Endodermal cell (in vitro differentiated cells): ENCODE measurements around the gene PDE8B. TPM values are rescaled to one million over a fixed set of nuclear protein-coding genes. Genes with fewer than 3 reads are reported as not detected.

ENCODE experiments used
- DNase-seq: peaks from one replicate; pipeline ENCODE4 v3.0.0-alpha.2; 2017
- H3K27ac ChIP-seq: 2 replicates; pipeline ENCODE4 v1.5.1; 2013; ENCODE audit warnings: mild to moderate bottlenecking, low read depth, low read length, moderate library complexity
- H3K27me3 ChIP-seq: 2 replicates; pipeline ENCODE4 v1.6.1; 2013; ENCODE audit warnings: mild to moderate bottlenecking, low read length, moderate library complexity; ENCODE audit not compliant: insufficient read depth, control insufficient read depth, poor library complexity, severe bottlenecking
- H3K36me3 ChIP-seq: 2 replicates; pipeline ENCODE4 v1.7.0; 2013; ENCODE audit warnings: mild to moderate bottlenecking, low read length, moderate library complexity; ENCODE audit not compliant: control insufficient read depth, insufficient read depth
- H3K4me1 ChIP-seq: one replicate; pipeline ENCODE4 v1.7.0; 2013; ENCODE audit warnings: low read length; ENCODE audit not compliant: control insufficient read depth, insufficient read depth
- H3K4me3 ChIP-seq: 2 replicates; pipeline ENCODE4 v1.5.1; 2013; ENCODE audit warnings: mild to moderate bottlenecking, low read length, moderate library complexity
- H3K9ac ChIP-seq: 2 replicates; pipeline ENCODE4 v1.6.1; 2013; ENCODE audit warnings: mild to moderate bottlenecking, low read length, moderate library complexity; ENCODE audit not compliant: poor library complexity, severe bottlenecking; ENCODE audit errors: extremely low read depth
- H3K9me3 ChIP-seq: 2 replicates; pipeline ENCODE4 v1.6.1; 2013; ENCODE audit warnings: mild to moderate bottlenecking, low read length, moderate library complexity; ENCODE audit not compliant: control insufficient read depth
- H3K27ac Mint-ChIP-seq: 2 replicates; pipeline ENCODE4 v1.8.0; 2020; ENCODE audit warnings: mixed read lengths
- H3K27me3 Mint-ChIP-seq: 2 replicates; pipeline ENCODE4 v1.8.0; 2021; ENCODE audit warnings: mild to moderate bottlenecking, mixed read lengths; ENCODE audit not compliant: insufficient read depth
- H3K36me3 Mint-ChIP-seq: 2 replicates; pipeline ENCODE4 v1.8.0; 2020; ENCODE audit warnings: low read depth, mixed read lengths
- H3K4me1 Mint-ChIP-seq: 2 replicates; pipeline ENCODE4 v1.8.0; 2020; ENCODE audit warnings: mixed read lengths
- H3K4me3 Mint-ChIP-seq: 2 replicates; pipeline ENCODE4 v1.8.0; 2020; ENCODE audit warnings: mild to moderate bottlenecking, moderate library complexity, mixed read lengths
- H3K9me3 Mint-ChIP-seq: 2 replicates; pipeline ENCODE4 v1.8.0; 2020; ENCODE audit warnings: mild to moderate bottlenecking, mixed read lengths
- CTCF ChIP-seq: fragments of 200-600 bp; sonication (generic); conservative IDR thresholded peaks from 2 replicates; pipeline ENCODE4 v1.5.0; 2021; ENCODE audit warnings: antibody characterized with exemption, mild to moderate bottlenecking
- WGBS, 2 experiments: methylation state at CpG; one replicate each; pipeline versions ENCODE4 v1.1.5 to v1.1.7; 2013; ENCODE audit warnings: missing lambda C conversion rate in 2 of 2, mixed read lengths in 1 of 2; ENCODE audit not compliant: insufficient coverage in 1 of 2, insufficient read length in 1 of 2; 5-methylcytosine and 5-hydroxymethylcytosine counted together
- total RNA-seq, 2 donors: library from RNA; stranded (reverse); fragmentation: NEBNext Ultra II Directional in 1 of 2; extraction: Animal tissue kit (Norgen Biotek cat#: 25700) in 1 of 2; gene quantifications; 2 replicates in 1 of 2; 3 replicates in 1 of 2; pipeline ENCODE4 v1.2.1, GENCODE V29; 2021

Gene PDE8B
- total RNA-seq, 2 donors from 2014 or later = 0.20 to 0.51 TPM

- DNase-seq = no peak
- Histone ChIP-seq H3K27ac (no peak overlapping the region), H3K36me3 (no peaks in the 10 kb centered on the region), H3K4me3 (no peak overlapping the region), H3K9me3 (no peaks in the 10 kb centered on the region), H3K27me3 (no peaks in the 10 kb centered on the region), H3K4me1 (no peaks in the 10 kb centered on the region), H3K9ac (no peak overlapping the region)
- no peaks in the 10 kb centered on the region for H3K9me3 Mint-ChIP-seq
- 93 to 100% methylated on average over 1 to 5 of the region's 5 CpGs for whole genome bisulfite sequencing, 2 experiments
- TF ChIP-seq CTCF = peak; percentile 73
- H3K4me1 Mint-ChIP-seq = no peaks in the 10 kb centered on the region
- no peak overlapping the region for H3K4me3 Mint-ChIP-seq
- H3K27me3 Mint-ChIP-seq = peaks cover 3% of the 10 kb centered on the region
- H3K27ac Mint-ChIP-seq = no peak overlapping the region
- no peaks in the 10 kb centered on the region for H3K36me3 Mint-ChIP-seq
These were observed 156.4 kb downstream of the PDE8B start for GRCh38 chr5:77366717-77367500.

GRCh38 chr5:77367741-77368140 is 157.3 kb downstream of the PDE8B start:
- H3K27ac Mint-ChIP-seq = no peak overlapping the region
- no peak for DNase-seq
- H3K9me3 Mint-ChIP-seq = no peaks in the 10 kb centered on the region
- H3K4me3 Mint-ChIP-seq = no peak overlapping the region
- H3K27me3 Mint-ChIP-seq = peaks cover under 1% of the 10 kb centered on the region
- Histone ChIP-seq H3K27ac (no peak overlapping the region), H3K4me1 (no peaks in the 10 kb centered on the region), H3K9ac (no peak overlapping the region), H3K36me3 (no peaks in the 10 kb centered on the region), H3K27me3 (no peaks in the 10 kb centered on the region), H3K9me3 (no peaks in the 10 kb centered on the region), H3K4me3 (no peak overlapping the region)
- whole genome bisulfite sequencing, 2 experiments = 68 to 88% methylated on average over 4 of the region's 4 CpGs
- no peak for TF ChIP-seq CTCF
- no peaks in the 10 kb centered on the region for H3K4me1 Mint-ChIP-seq
- H3K36me3 Mint-ChIP-seq = no peaks in the 10 kb centered on the region

GRCh38 chr5:77368367-77368766 is 157.9 kb downstream of the PDE8B start:
- Histone ChIP-seq H3K9ac (no peak overlapping the region), H3K4me3 (no peak overlapping the region), H3K4me1 (no peaks in the 10 kb centered on the region), H3K27me3 (no peaks in the 10 kb centered on the region), H3K9me3 (no peaks in the 10 kb centered on the region), H3K27ac (no peak overlapping the region), H3K36me3 (no peaks in the 10 kb centered on the region)
- WGBS, 2 experiments = 83 to 87% methylated on average over 2 to 5 of the region's 5 CpGs
- no peak for DNase-seq
- Mint-ChIP-seq H3K4me1 (no peaks in the 10 kb centered on the region), H3K9me3 (no peaks in the 10 kb centered on the region), H3K4me3 (no peak overlapping the region), H3K36me3 (no peaks in the 10 kb centered on the region), H3K27ac (no peak overlapping the region), H3K27me3 (no peaks in the 10 kb centered on the region)
- TF ChIP-seq CTCF = no peak
